GM23338 (cell line): Measurements from ENCODE around the gene EEF2K. TPM values are rescaled to one million over a fixed set of nuclear protein-coding genes. Genes with fewer than 3 reads are reported as not detected.

Experiments
- ATAC-seq: fragments of 200-7000 bp; cut with Tn5 transposase; 3 replicates; pipeline ENCODE4 v1.9.1; 2020
- DNase-seq: peaks from one replicate; pipeline ENCODE4 v3.0.0-alpha.2; 2015; ENCODE audit warnings: low spot score
- H2AFZ ChIP-seq: fragments of 200-600 bp; sonication (generic); 2 replicates; pipeline ENCODE4 v1.8.0; 2016; ENCODE audit warnings: antibody characterized with exemption, mild to moderate bottlenecking, moderate library complexity
- H3F3A ChIP-seq: fragments of 200-600 bp; sonication (generic); replicated peaks from 2 replicates; pipeline ENCODE4 v1.8.0; 2017; ENCODE audit warnings: antibody characterized with exemption, mixed run types, low read depth
- H3K27ac ChIP-seq: fragments of 200-600 bp; sonication (generic); 2 replicates; pipeline ENCODE4 v1.6.1; 2016; ENCODE audit warnings: low read depth
- H3K27me3 ChIP-seq: fragments of 200-600 bp; sonication (generic); 2 replicates; pipeline ENCODE4 v1.8.0; 2016; ENCODE audit warnings: mild to moderate bottlenecking, mixed run types, moderate library complexity; ENCODE audit not compliant: insufficient read depth
- H3K36me3 ChIP-seq: fragments of 200-600 bp; sonication (generic); 2 replicates; pipeline ENCODE4 v1.8.0; 2016; ENCODE audit warnings: mild to moderate bottlenecking; ENCODE audit not compliant: insufficient read depth
- H3K4me1 ChIP-seq: fragments of 200-600 bp; sonication (generic); 2 replicates; pipeline ENCODE4 v1.8.0; 2016; ENCODE audit warnings: mild to moderate bottlenecking, moderate library complexity; ENCODE audit not compliant: insufficient read depth
- H3K4me2 ChIP-seq: fragments of 200-600 bp; sonication (generic); 2 replicates; pipeline ENCODE4 v1.7.1; 2017; ENCODE audit warnings: mixed run types
- H3K4me3 ChIP-seq: fragments of 200-600 bp; sonication (generic); 2 replicates; pipeline ENCODE4 v1.6.1; 2016; ENCODE audit warnings: mixed run types
- H3K79me2 ChIP-seq: fragments of 200-600 bp; sonication (generic); replicated peaks from 2 replicates; pipeline ENCODE4 v1.8.0; 2017; ENCODE audit warnings: mild to moderate bottlenecking; ENCODE audit not compliant: insufficient read depth
- H3K9me2 ChIP-seq: fragments of 200-600 bp; sonication (generic); 2 replicates; pipeline ENCODE4 v1.8.0; 2017; ENCODE audit not compliant: insufficient read depth
- H4K20me1 ChIP-seq: fragments of 200-600 bp; sonication (generic); replicated peaks from 2 replicates; pipeline ENCODE4 v1.8.0; 2017; ENCODE audit warnings: mild to moderate bottlenecking; ENCODE audit not compliant: insufficient read depth
- H3K27ac Mint-ChIP-seq: 2 replicates; pipeline ENCODE4 v1.8.0; 2020; ENCODE audit warnings: inconsistent platforms, mild to moderate bottlenecking, moderate library complexity, mixed read lengths
- H3K27me3 Mint-ChIP-seq: 3 replicates; pipeline ENCODE4 v1.8.0; 2022; ENCODE audit warnings: low read depth, mild to moderate bottlenecking, moderate library complexity, mixed read lengths, inconsistent platforms; ENCODE audit not compliant: insufficient read depth, poor library complexity
- H3K36me3 Mint-ChIP-seq: 3 replicates; pipeline ENCODE4 v1.8.0; 2021; ENCODE audit warnings: low read depth, mild to moderate bottlenecking, inconsistent platforms, moderate library complexity, mixed read lengths
- H3K4me1 Mint-ChIP-seq: 3 replicates; pipeline ENCODE4 v1.8.0; 2020; ENCODE audit warnings: mild to moderate bottlenecking, inconsistent platforms, mixed read lengths
- H3K4me3 Mint-ChIP-seq: 3 replicates; pipeline ENCODE4 v1.8.0; 2021; ENCODE audit warnings: moderate library complexity, mild to moderate bottlenecking, inconsistent platforms, mixed read lengths
- H3K9me3 Mint-ChIP-seq: 3 replicates; pipeline ENCODE4 v1.8.0; 2020; ENCODE audit warnings: moderate library complexity, mild to moderate bottlenecking, inconsistent platforms, mixed read lengths
- CREB1 ChIP-seq: fragments of 250-450 bp; sonication (Bioruptor Pico); IDR thresholded peaks from 2 replicates; pipeline ENCODE4 v1.5.0; 2020; ENCODE audit warnings: low read depth, mild to moderate bottlenecking, moderate library complexity
- EZH2 ChIP-seq: fragments of 200-600 bp; sonication (generic); IDR thresholded peaks from one replicate; pipeline ENCODE4 v1.8.0; 2017; ENCODE audit warnings: antibody characterized with exemption, mild to moderate bottlenecking, low read depth; ENCODE audit not compliant: unreplicated experiment
- EZH2phosphoT487 ChIP-seq: fragments of 200-600 bp; sonication (generic); IDR thresholded peaks from one replicate; pipeline ENCODE4 v1.8.1; 2018; ENCODE audit warnings: antibody characterized with exemption; ENCODE audit not compliant: unreplicated experiment
- JUNB ChIP-seq: IDR thresholded peaks from one replicate; pipeline ENCODE4 v1.6.1; 2016; ENCODE audit warnings: antibody characterized with exemption; ENCODE audit not compliant: unreplicated experiment
- NANOG ChIP-seq: IDR thresholded peaks from 2 replicates; pipeline ENCODE4 v1.6.1; 2016; ENCODE audit warnings: antibody characterized with exemption, borderline replicate concordance
- POLR2AphosphoS5 ChIP-seq: IDR thresholded peaks from 2 replicates; pipeline ENCODE4 v1.6.1; 2016; ENCODE audit warnings: antibody characterized with exemption, low read depth
- STAT1 ChIP-seq: IDR thresholded peaks from one replicate; pipeline ENCODE4 v1.6.1; 2016; ENCODE audit warnings: antibody characterized with exemption; ENCODE audit not compliant: unreplicated experiment
- ZNF114 ChIP-seq: fragments of 250-450 bp; sonication (Bioruptor Pico); IDR thresholded peaks from 2 replicates; pipeline ENCODE4 v1.5.0; 2020; ENCODE audit warnings: mild to moderate bottlenecking, moderate library complexity
- ZNF331 ChIP-seq: fragments of 250-450 bp; sonication (Bioruptor Pico); IDR thresholded peaks from 2 replicates; pipeline ENCODE4 v1.5.0; 2020; ENCODE audit warnings: low read depth, mild to moderate bottlenecking, moderate library complexity
- polyA plus RNA-seq: library from polyadenylated mRNA; unstranded; fragments of >200 nt; fragmentation: Nextera tagmentation; extraction: Ambion mirVana; gene quantifications from 2 replicates; pipeline ENCODE4 v1.2.1, GENCODE V29; 2016
- total RNA-seq: library from RNA; depleted of rRNA; stranded (reverse); fragments of >200 nt; shearing (Covaris generic); gene quantifications from 2 replicates; pipeline ENCODE4 v1.2.3, GENCODE V29; 2014
- TF ChIP-seq, protein P1 (sequence below): IDR thresholded peaks from one replicate; pipeline ENCODE4 v1.6.1; 2018; ENCODE audit warnings: antibody characterized with exemption; ENCODE audit not compliant: unreplicated experiment
- TF ChIP-seq, protein P2 (sequence below), 2 experiments: fragments of 200-600 bp in 1 of 2; sonication (generic) in 1 of 2; conservative IDR thresholded peaks; 2 replicates each; pipeline versions ENCODE4 v1.5.1 to v1.6.1; 2016 to 2017; ENCODE audit warnings: antibody characterized with exemption in 2 of 2, low read depth in 2 of 2, mild to moderate bottlenecking in 2 of 2, moderate library complexity in 1 of 2
- TF ChIP-seq, protein P3 (sequence below): fragments of 250-450 bp; sonication (Bioruptor Pico); IDR thresholded peaks from 2 replicates; pipeline ENCODE4 v1.5.0; 2020; ENCODE audit warnings: mild to moderate bottlenecking, moderate library complexity

EEF2K gene
- total and polyA plus RNA-seq, 2 experiments from 2014 or later: 5.4 to 23.9 TPM

GRCh38 chr16:22214402-22214801 is 8.3 kb downstream of the EEF2K start:
- no peak overlapping the region for H3K27ac ChIP-seq
- H3K36me3 Mint-ChIP-seq: peaks cover 47% of the 10 kb centered on the region
- H2AFZ ChIP-seq: no peak overlapping the region
- no peak for ATAC-seq
- H3K79me2 ChIP-seq: peaks cover 60% of the 10 kb centered on the region
- no peak overlapping the region for H3K4me3 Mint-ChIP-seq
- 0 out of 2 replicates have a peak, but pooled peaks cover 4% of the 10 kb centered on the region for H4K20me1 ChIP-seq
- no peaks in the 10 kb centered on the region for H3K27me3 ChIP-seq
- H3F3A ChIP-seq: no peaks in the 10 kb centered on the region
- no peaks in the 10 kb centered on the region for H3K9me2 ChIP-seq
- H3K4me3 ChIP-seq: no peak overlapping the region
- no peak overlapping the region for H3K4me2 ChIP-seq
- no peak for DNase-seq
- H3K9me3 Mint-ChIP-seq: peaks cover 4% of the 10 kb centered on the region; the same call in 1 of the 3 replicates
- H3K4me1 ChIP-seq: no peaks in the 10 kb centered on the region
- H3K36me3 ChIP-seq: no peaks in the 10 kb centered on the region
- TF ChIP-seq, protein P1, sequence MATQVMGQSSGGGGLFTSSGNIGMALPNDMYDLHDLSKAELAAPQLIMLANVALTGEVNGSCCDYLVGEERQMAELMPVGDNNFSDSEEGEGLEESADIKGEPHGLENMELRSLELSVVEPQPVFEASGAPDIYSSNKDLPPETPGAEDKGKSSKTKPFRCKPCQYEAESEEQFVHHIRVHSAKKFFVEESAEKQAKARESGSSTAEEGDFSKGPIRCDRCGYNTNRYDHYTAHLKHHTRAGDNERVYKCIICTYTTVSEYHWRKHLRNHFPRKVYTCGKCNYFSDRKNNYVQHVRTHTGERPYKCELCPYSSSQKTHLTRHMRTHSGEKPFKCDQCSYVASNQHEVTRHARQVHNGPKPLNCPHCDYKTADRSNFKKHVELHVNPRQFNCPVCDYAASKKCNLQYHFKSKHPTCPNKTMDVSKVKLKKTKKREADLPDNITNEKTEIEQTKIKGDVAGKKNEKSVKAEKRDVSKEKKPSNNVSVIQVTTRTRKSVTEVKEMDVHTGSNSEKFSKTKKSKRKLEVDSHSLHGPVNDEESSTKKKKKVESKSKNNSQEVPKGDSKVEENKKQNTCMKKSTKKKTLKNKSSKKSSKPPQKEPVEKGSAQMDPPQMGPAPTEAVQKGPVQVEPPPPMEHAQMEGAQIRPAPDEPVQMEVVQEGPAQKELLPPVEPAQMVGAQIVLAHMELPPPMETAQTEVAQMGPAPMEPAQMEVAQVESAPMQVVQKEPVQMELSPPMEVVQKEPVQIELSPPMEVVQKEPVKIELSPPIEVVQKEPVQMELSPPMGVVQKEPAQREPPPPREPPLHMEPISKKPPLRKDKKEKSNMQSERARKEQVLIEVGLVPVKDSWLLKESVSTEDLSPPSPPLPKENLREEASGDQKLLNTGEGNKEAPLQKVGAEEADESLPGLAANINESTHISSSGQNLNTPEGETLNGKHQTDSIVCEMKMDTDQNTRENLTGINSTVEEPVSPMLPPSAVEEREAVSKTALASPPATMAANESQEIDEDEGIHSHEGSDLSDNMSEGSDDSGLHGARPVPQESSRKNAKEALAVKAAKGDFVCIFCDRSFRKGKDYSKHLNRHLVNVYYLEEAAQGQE: no peak
- no peak for TF ChIP-seq STAT1
- no peak for TF ChIP-seq ZNF114 (CRISPR knock-in tag)
- TF ChIP-seq, protein P2, sequence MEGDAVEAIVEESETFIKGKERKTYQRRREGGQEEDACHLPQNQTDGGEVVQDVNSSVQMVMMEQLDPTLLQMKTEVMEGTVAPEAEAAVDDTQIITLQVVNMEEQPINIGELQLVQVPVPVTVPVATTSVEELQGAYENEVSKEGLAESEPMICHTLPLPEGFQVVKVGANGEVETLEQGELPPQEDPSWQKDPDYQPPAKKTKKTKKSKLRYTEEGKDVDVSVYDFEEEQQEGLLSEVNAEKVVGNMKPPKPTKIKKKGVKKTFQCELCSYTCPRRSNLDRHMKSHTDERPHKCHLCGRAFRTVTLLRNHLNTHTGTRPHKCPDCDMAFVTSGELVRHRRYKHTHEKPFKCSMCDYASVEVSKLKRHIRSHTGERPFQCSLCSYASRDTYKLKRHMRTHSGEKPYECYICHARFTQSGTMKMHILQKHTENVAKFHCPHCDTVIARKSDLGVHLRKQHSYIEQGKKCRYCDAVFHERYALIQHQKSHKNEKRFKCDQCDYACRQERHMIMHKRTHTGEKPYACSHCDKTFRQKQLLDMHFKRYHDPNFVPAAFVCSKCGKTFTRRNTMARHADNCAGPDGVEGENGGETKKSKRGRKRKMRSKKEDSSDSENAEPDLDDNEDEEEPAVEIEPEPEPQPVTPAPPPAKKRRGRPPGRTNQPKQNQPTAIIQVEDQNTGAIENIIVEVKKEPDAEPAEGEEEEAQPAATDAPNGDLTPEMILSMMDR (conservative IDR thresholded peaks at IDR 0.05; ENCODE audit: low read depth in 2 of 2): no peak
- TF ChIP-seq POLR2AphosphoS5: no peak
- no peak for TF ChIP-seq EZH2
- no peak for TF ChIP-seq ZNF331 (CRISPR knock-in tag)
- no peak for TF ChIP-seq JUNB
- no peak for TF ChIP-seq CREB1
- no peak for TF ChIP-seq NANOG
- TF ChIP-seq, protein P3, sequence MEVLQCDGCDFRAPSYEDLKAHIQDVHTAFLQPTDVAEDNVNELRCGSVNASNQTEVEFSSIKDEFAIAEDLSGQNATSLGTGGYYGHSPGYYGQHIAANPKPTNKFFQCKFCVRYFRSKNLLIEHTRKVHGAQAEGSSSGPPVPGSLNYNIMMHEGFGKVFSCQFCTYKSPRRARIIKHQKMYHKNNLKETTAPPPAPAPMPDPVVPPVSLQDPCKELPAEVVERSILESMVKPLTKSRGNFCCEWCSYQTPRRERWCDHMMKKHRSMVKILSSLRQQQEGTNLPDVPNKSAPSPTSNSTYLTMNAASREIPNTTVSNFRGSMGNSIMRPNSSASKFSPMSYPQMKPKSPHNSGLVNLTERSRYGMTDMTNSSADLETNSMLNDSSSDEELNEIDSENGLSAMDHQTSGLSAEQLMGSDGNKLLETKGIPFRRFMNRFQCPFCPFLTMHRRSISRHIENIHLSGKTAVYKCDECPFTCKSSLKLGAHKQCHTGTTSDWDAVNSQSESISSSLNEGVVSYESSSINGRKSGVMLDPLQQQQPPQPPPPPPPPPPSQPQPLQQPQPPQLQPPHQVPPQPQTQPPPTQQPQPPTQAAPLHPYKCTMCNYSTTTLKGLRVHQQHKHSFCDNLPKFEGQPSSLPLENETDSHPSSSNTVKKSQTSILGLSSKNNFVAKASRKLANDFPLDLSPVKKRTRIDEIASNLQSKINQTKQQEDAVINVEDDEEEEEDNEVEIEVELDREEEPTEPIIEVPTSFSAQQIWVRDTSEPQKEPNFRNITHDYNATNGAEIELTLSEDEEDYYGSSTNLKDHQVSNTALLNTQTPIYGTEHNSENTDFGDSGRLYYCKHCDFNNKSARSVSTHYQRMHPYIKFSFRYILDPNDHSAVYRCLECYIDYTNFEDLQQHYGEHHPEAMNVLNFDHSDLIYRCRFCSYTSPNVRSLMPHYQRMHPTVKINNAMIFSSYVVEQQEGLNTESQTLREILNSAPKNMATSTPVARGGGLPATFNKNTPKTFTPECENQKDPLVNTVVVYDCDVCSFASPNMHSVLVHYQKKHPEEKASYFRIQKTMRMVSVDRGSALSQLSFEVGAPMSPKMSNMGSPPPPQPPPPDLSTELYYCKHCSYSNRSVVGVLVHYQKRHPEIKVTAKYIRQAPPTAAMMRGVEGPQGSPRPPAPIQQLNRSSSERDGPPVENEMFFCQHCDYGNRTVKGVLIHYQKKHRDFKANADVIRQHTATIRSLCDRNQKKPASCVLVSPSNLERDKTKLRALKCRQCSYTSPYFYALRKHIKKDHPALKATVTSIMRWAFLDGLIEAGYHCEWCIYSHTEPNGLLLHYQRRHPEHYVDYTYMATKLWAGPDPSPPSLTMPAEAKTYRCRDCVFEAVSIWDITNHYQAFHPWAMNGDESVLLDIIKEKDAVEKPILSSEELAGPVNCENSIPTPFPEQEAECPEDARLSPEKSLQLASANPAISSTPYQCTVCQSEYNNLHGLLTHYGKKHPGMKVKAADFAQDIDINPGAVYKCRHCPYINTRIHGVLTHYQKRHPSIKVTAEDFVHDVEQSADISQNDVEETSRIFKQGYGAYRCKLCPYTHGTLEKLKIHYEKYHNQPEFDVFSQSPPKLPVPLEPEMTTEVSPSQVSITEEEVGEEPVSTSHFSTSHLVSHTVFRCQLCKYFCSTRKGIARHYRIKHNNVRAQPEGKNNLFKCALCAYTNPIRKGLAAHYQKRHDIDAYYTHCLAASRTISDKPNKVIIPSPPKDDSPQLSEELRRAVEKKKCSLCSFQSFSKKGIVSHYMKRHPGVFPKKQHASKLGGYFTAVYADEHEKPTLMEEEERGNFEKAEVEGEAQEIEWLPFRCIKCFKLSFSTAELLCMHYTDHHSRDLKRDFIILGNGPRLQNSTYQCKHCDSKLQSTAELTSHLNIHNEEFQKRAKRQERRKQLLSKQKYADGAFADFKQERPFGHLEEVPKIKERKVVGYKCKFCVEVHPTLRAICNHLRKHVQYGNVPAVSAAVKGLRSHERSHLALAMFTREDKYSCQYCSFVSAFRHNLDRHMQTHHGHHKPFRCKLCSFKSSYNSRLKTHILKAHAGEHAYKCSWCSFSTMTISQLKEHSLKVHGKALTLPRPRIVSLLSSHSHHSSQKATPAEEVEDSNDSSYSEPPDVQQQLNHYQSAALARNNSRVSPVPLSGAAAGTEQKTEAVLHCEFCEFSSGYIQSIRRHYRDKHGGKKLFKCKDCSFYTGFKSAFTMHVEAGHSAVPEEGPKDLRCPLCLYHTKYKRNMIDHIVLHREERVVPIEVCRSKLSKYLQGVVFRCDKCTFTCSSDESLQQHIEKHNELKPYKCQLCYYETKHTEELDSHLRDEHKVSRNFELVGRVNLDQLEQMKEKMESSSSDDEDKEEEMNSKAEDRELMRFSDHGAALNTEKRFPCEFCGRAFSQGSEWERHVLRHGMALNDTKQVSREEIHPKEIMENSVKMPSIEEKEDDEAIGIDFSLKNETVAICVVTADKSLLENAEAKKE (CRISPR knock-in tag): no peak
- TF ChIP-seq EZH2phosphoT487: no peak
- H3K4me1 Mint-ChIP-seq: no peaks in the 10 kb centered on the region; the same call in 2 of the 3 replicates
- peaks cover 9% of the 10 kb centered on the region for H3K27me3 Mint-ChIP-seq
- H3K27ac Mint-ChIP-seq: no peak overlapping the region
